ENCODE measurements around the gene CENPU.
"Not testable (repeated sequence)": the region's sequence is repeated elsewhere in the genome, so short reads cannot be mapped to it uniquely, and the experiment has no call there.

Gene CENPU

GRCh38 chr4:184666670-184667069, 67.2 kb downstream of the CENPU start:
- Histone ChIP-seq H3K36me3 (ENCODE audit: control insufficient read depth in 4 of 4, insufficient read depth in 4 of 4, low read length in 3 of 4) (peaks cover 5 to 43% (median 23%) of the 10 kb centered on the region in 4 experiments), H3K4me3 (ENCODE audit: control insufficient read depth in 1 of 7, extremely low read depth in 1 of 7, insufficient read depth in 4 of 7, low read depth in 2 of 7, low read length in 6 of 7) (no peak overlapping the region), H3K4me1 (ENCODE audit: control extremely low read depth in 1 of 4, control insufficient read depth in 4 of 4, insufficient read depth in 4 of 4, low read length in 3 of 4) (peaks cover 8 to 40% (median 18%) of the 10 kb centered on the region in 4 experiments), H3K9me3 (ENCODE audit: control extremely low read depth in 1 of 5, control insufficient read depth in 4 of 5, insufficient read depth in 2 of 5, low read depth in 1 of 5, low read length in 4 of 5) (no peaks in the 10 kb centered on the region), H3K27me3 (replicated peaks in 2 of 5; ENCODE audit: control insufficient read depth in 4 of 5, insufficient read depth in 5 of 5, low read length in 4 of 5) (no peaks in the 10 kb centered on the region), H3K27ac (ENCODE audit: insufficient read depth in 1 of 2, low read depth in 1 of 2, low read length in 2 of 2, poor library complexity in 1 of 2, severe bottlenecking in 2 of 2) (no peak overlapping the region)
- ChIA-PET POLR2A (interaction anchor here (0.7 kb wide), 1 partner anchor 18 kb away, joined by 3 read pairs; no protein-coding TSS in a partner anchor), CTCF (interaction anchor here (3.1 kb wide), 1 partner anchor 18 kb away, joined by 9 read pairs; no protein-coding TSS in a partner anchor)
- no peak for DNase-seq
- WGBS (ENCODE audit: insufficient coverage): 98% methylated on average over 6 of the region's 6 CpGs

GRCh38 chr4:184664445-184665210, 69.3 kb downstream of the CENPU start:
- 59% methylated on average over 4 of the region's 6 CpGs for WGBS (ENCODE audit: insufficient coverage)
- no peak overlapping the region for H3K27ac ChIP-seq (ENCODE audit: insufficient read depth in 1 of 2, low read depth in 1 of 2, low read length in 2 of 2, poor library complexity in 1 of 2, severe bottlenecking in 2 of 2)
- H3K27me3 ChIP-seq (replicated peaks in 2 of 5; ENCODE audit: control insufficient read depth in 4 of 5, insufficient read depth in 5 of 5, low read length in 4 of 5): no peaks in the 10 kb centered on the region
- DNase-seq: peak; percentile 36 to 65 (median 53)
- CTCF ChIA-PET: interaction anchor here (1.4 to 3.1 kb wide), 3 partner anchors 10 to 23 kb away, joined by 3 to 9 read pairs (median 5); no protein-coding TSS in a partner anchor
- H3K4me1 ChIP-seq (ENCODE audit: control extremely low read depth in 1 of 4, control insufficient read depth in 4 of 4, insufficient read depth in 4 of 4, low read length in 3 of 4): peaks cover 8 to 35% (median 16%) of the 10 kb centered on the region in 4 experiments
- POLR2A ChIA-PET: no interaction called here
- peaks cover 8 to 37% (median 28%) of the 10 kb centered on the region in 4 experiments for H3K36me3 ChIP-seq (ENCODE audit: control insufficient read depth in 4 of 4, insufficient read depth in 4 of 4, low read length in 3 of 4)
- H3K4me3 ChIP-seq (ENCODE audit: control insufficient read depth in 1 of 7, extremely low read depth in 1 of 7, insufficient read depth in 4 of 7, low read depth in 2 of 7, low read length in 6 of 7): peak overlapping the region in 1 of 7 experiments; percentile 7
- H3K9me3 ChIP-seq (ENCODE audit: control extremely low read depth in 1 of 5, control insufficient read depth in 4 of 5, insufficient read depth in 2 of 5, low read depth in 1 of 5, low read length in 4 of 5): no peaks in the 10 kb centered on the region

- H3K4me1 ChIP-seq (ENCODE audit: control extremely low read depth in 1 of 4, control insufficient read depth in 4 of 4, insufficient read depth in 4 of 4, low read length in 3 of 4): peaks cover 0 to 16% (median 2%) of the 10 kb centered on the region in 4 experiments
- no peak for DNase-seq
- no CpG with 5 or more reads among the region's 1 CpG for WGBS (ENCODE audit: insufficient coverage)
- H3K4me3 ChIP-seq (ENCODE audit: control insufficient read depth in 1 of 7, extremely low read depth in 1 of 7, insufficient read depth in 4 of 7, low read depth in 2 of 7, low read length in 6 of 7): no peak overlapping the region
- H3K9me3 ChIP-seq (ENCODE audit: control extremely low read depth in 1 of 5, control insufficient read depth in 4 of 5, insufficient read depth in 2 of 5, low read depth in 1 of 5, low read length in 4 of 5): no peaks in the 10 kb centered on the region
- no peaks in the 10 kb centered on the region for H3K27me3 ChIP-seq (replicated peaks in 2 of 5; ENCODE audit: control insufficient read depth in 4 of 5, insufficient read depth in 5 of 5, low read length in 4 of 5)
- H3K36me3 ChIP-seq (ENCODE audit: control insufficient read depth in 4 of 4, insufficient read depth in 4 of 4, low read length in 3 of 4): peaks cover 8 to 21% (median 20%) of the 10 kb centered on the region in 4 experiments
- ChIA-PET CTCF (interaction anchor here (0.9 to 1.4 kb wide), 2 partner anchors 12 to 14 kb away, joined by 3 read pairs; no protein-coding TSS in a partner anchor), POLR2A (no interaction called here)
- no peak overlapping the region for H3K27ac ChIP-seq (ENCODE audit: insufficient read depth in 1 of 2, low read depth in 1 of 2, low read length in 2 of 2, poor library complexity in 1 of 2, severe bottlenecking in 2 of 2)
Observed at GRCh38 chr4:184662236-184662635, 71.7 kb downstream of the CENPU start.

GRCh38 chr4:184660978-184661377, 72.9 kb downstream of the CENPU start:
- Histone ChIP-seq H3K27ac (ENCODE audit: insufficient read depth in 1 of 2, low read depth in 1 of 2, low read length in 2 of 2, poor library complexity in 1 of 2, severe bottlenecking in 2 of 2) (no peak overlapping the region), H3K27me3 (replicated peaks in 2 of 5; ENCODE audit: control insufficient read depth in 4 of 5, insufficient read depth in 5 of 5, low read length in 4 of 5) (no peaks in the 10 kb centered on the region), H3K4me3 (ENCODE audit: control insufficient read depth in 1 of 7, extremely low read depth in 1 of 7, insufficient read depth in 4 of 7, low read depth in 2 of 7, low read length in 6 of 7) (no peak overlapping the region), H3K36me3 (ENCODE audit: control insufficient read depth in 4 of 4, insufficient read depth in 4 of 4, low read length in 3 of 4) (peaks cover 7 to 16% (median 14%) of the 10 kb centered on the region in 4 experiments), H3K9me3 (ENCODE audit: control extremely low read depth in 1 of 5, control insufficient read depth in 4 of 5, insufficient read depth in 2 of 5, low read depth in 1 of 5, low read length in 4 of 5) (no peaks in the 10 kb centered on the region), H3K4me1 (ENCODE audit: control extremely low read depth in 1 of 4, control insufficient read depth in 4 of 4, insufficient read depth in 4 of 4, low read length in 3 of 4) (peaks cover 0 to 16% (median 2%) of the 10 kb centered on the region in 4 experiments)
- DNase-seq: no peak
- ChIA-PET POLR2A (no interaction called here), CTCF (interaction anchor here (1.0 kb wide), 1 partner anchor 80 kb away, joined by 4 read pairs; no protein-coding TSS in a partner anchor)

GRCh38 chr4:184657820-184658219, 76.1 kb downstream of the CENPU start:
- CTCF ChIA-PET: interaction anchor here (1.0 kb wide), 1 partner anchor 11 kb away, joined by 3 read pairs; no protein-coding TSS in a partner anchor
- not testable (repeated sequence) for DNase-seq; H3K27me3 ChIP-seq (replicated peaks in 2 of 5; ENCODE audit: control insufficient read depth in 4 of 5, insufficient read depth in 5 of 5, low read length in 4 of 5); H3K9me3 ChIP-seq (ENCODE audit: control extremely low read depth in 1 of 5, control insufficient read depth in 4 of 5, insufficient read depth in 2 of 5, low read depth in 1 of 5, low read length in 4 of 5); H3K4me3 ChIP-seq (ENCODE audit: control insufficient read depth in 1 of 7, extremely low read depth in 1 of 7, insufficient read depth in 4 of 7, low read depth in 2 of 7, low read length in 6 of 7); H3K27ac ChIP-seq (ENCODE audit: insufficient read depth in 1 of 2, low read depth in 1 of 2, low read length in 2 of 2, poor library complexity in 1 of 2, severe bottlenecking in 2 of 2); H3K4me1 ChIP-seq (ENCODE audit: control extremely low read depth in 1 of 4, control insufficient read depth in 4 of 4, insufficient read depth in 4 of 4, low read length in 3 of 4)
- H3K36me3 ChIP-seq (ENCODE audit: control insufficient read depth in 4 of 4, insufficient read depth in 4 of 4, low read length in 3 of 4): peaks cover 7 to 17% (median 10%) of the 10 kb centered on the region in 4 experiments
- WGBS (ENCODE audit: insufficient coverage): 100% methylated on average over 1 of the region's 9 CpGs
- POLR2A ChIA-PET: interaction anchor here (0.5 kb wide), 1 partner anchor 248 kb away, joined by 3 read pairs; no protein-coding TSS in a partner anchor

GRCh38 chr4:184657144-184657543, 76.8 kb downstream of the CENPU start:
- peaks cover 0 to 2% (median under 1%) of the 10 kb centered on the region in 4 experiments for H3K4me1 ChIP-seq (ENCODE audit: control extremely low read depth in 1 of 4, control insufficient read depth in 4 of 4, insufficient read depth in 4 of 4, low read length in 3 of 4)
- WGBS (ENCODE audit: insufficient coverage): 93% methylated on average over 2 of the region's 3 CpGs
- DNase-seq: no peak
- no peak overlapping the region for H3K27ac ChIP-seq (ENCODE audit: insufficient read depth in 1 of 2, low read depth in 1 of 2, low read length in 2 of 2, poor library complexity in 1 of 2, severe bottlenecking in 2 of 2)
- ChIA-PET POLR2A (no interaction called here), CTCF (no interaction called here)
- no peaks in the 10 kb centered on the region for H3K9me3 ChIP-seq (ENCODE audit: control extremely low read depth in 1 of 5, control insufficient read depth in 4 of 5, insufficient read depth in 2 of 5, low read depth in 1 of 5, low read length in 4 of 5)
- no peak overlapping the region for H3K4me3 ChIP-seq (ENCODE audit: control insufficient read depth in 1 of 7, extremely low read depth in 1 of 7, insufficient read depth in 4 of 7, low read depth in 2 of 7, low read length in 6 of 7)
- peaks cover 7 to 17% (median 10%) of the 10 kb centered on the region in 4 experiments for H3K36me3 ChIP-seq (ENCODE audit: control insufficient read depth in 4 of 4, insufficient read depth in 4 of 4, low read length in 3 of 4)
- H3K27me3 ChIP-seq (replicated peaks in 2 of 5; ENCODE audit: control insufficient read depth in 4 of 5, insufficient read depth in 5 of 5, low read length in 4 of 5): no peaks in the 10 kb centered on the region
